Adrenal gland (tissue), 12 donors: ENCODE data around the gene AR. TPM values are rescaled to one million over a fixed set of nuclear protein-coding genes. Genes with fewer than 3 reads are reported as not detected.

Experiments used
- DNase-seq, 7 donors: peaks; one replicate each; pipeline ENCODE4 v3.0.0-alpha.2; 2019 to 2020
- H3K27ac ChIP-seq, 5 donors: fragments of 200-600 bp; sonication (generic) in 4 of 5; 1 replicate in 3 of 5; 2 replicates in 2 of 5; pipeline versions ENCODE4 v1.5.1 to v1.8.0; 2016 to 2020; ENCODE audit warnings: mild to moderate bottlenecking in 1 of 5
- H3K27me3 ChIP-seq: fragments of 200-600 bp; 2 replicates; pipeline ENCODE4 v1.8.0; 2021
- H3K36me3 ChIP-seq, 2 donors: fragments of 200-600 bp; replicated peaks in 1 of 2; 1 replicate in 1 of 2; 2 replicates in 1 of 2; pipeline versions ENCODE4 v1.5.1 to v1.8.0; 2018 to 2022
- H3K4me1 ChIP-seq, 2 donors: fragments of 200-600 bp; replicated peaks in 1 of 2; 1 replicate in 1 of 2; 2 replicates in 1 of 2; pipeline versions ENCODE4 v1.5.1 to v1.8.0; 2018 to 2021
- H3K4me3 ChIP-seq, 4 donors: fragments of 200-600 bp; sonication (generic) in 3 of 4; one replicate each; pipeline ENCODE4 v1.5.1; 2016 to 2018
- H3K9me3 ChIP-seq, 3 donors: fragments of 200-600 bp; sonication (generic) in 1 of 3; replicated peaks in 1 of 3; 1 replicate in 2 of 3; 2 replicates in 1 of 3; pipeline versions ENCODE4 v1.5.1 to v1.8.0; 2016 to 2021
- POLR2A ChIP-seq, 2 donors: fragments of 450-650 bp; IDR thresholded peaks; one replicate each; pipeline ENCODE4 v1.6.1; 2017; ENCODE audit warnings: antibody characterized with exemption in 2 of 2, mild to moderate bottlenecking in 2 of 2, moderate library complexity in 1 of 2
- WGBS, 4 donors: extraction: QIAGEN DNeasy Blood & Tissue Kit in 2 of 4; methylation state at CpG; one replicate each; pipeline versions ENCODE4 v1.1.5 to v1.1.7; 2013 to 2017; 5-methylcytosine and 5-hydroxymethylcytosine counted together
- intact Hi-C, 2 donors: fragments of 100-400 bp; cut with DNase I; formaldehyde crosslinking; loops; one replicate each; pipeline versions ENCODE4 v1.14.1 to v1.15.0; 2022 to 2023
- polyA plus RNA-seq, 3 donors: library from polyadenylated mRNA; stranded (reverse); fragments of 200-250 nt in 2 of 3; fragments of 350-450 nt in 1 of 3; fragmentation: Illumina TruSeq in 1 of 3; extraction: RNeasy Lipid Tissue Mini Kit (QIAGEN cat#74804) in 1 of 3; gene quantifications; one replicate each; pipeline ENCODE4 v1.2.3, GENCODE V29; 2013 to 2014
- total RNA-seq, 9 donors: library from RNA; depleted of rRNA in 4 of 9; stranded (reverse); fragments of >200 nt in 4 of 9; fragments of 120-200 nt in 1 of 9; fragmentation: NEBNext Ultra II Directional in 1 of 9; extraction: Animal tissue kit (Norgen Biotek cat#: 25700) in 1 of 9; gene quantifications; one replicate each; pipeline versions ENCODE4 v1.1.0 to v1.2.4, GENCODE V29; 2013 to 2023
- TF ChIP-seq, protein P1 (sequence below), 6 experiments: fragments of 450-650 bp in 4 of 6; fragments of 200-600 bp in 2 of 6; sonication (generic) in 1 of 6; IDR thresholded peaks; 1 replicate in 5 of 6; 2 replicates in 1 of 6; pipeline versions ENCODE4 v1.5.1 to v1.8.0; 2016 to 2021; ENCODE audit warnings: antibody characterized with exemption in 6 of 6, mild to moderate bottlenecking in 2 of 6, moderate library complexity in 1 of 6
- donor health status: healthy with polysubstance abuse.
- donor health status: Bipolar disorder and iron deficiency.
- donor health status: DM: yes; HTN: yes; CAD: no.
- donor health status: DM: no; HTN: no; CAD: no.
- donor health status: DM: no; HTN: no; CAD: no.
- donor health status: DM: yes; HTN: yes; CAD: no.

AR gene
- total and polyA plus RNA-seq, 12 donors: 0.64 to 7.5 (median 2.9) TPM

DNA sequence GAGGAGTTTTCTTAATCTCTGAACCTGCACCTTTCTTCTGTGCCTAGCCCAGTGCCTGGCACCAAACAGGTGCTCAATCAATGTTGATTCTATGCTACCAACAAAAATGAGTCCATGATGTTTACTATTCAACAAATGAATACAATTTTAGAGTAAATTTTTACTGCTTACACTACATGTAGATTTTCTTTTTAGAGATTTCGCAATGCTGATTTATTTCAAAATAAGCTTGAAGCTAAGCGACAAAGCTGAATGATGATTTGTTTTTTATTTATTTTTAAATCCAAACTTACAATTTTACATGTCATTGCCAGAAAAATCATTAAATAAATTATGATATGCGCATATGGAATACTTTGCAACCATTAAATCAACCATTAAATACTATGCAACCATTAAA, 55.7 kb downstream of the AR start:
- no peak for DNase-seq
- H3K4me3 ChIP-seq: no peak overlapping the region
- H3K27ac ChIP-seq: no peak overlapping the region
- H3K27me3 ChIP-seq: no peaks in the 10 kb centered on the region
- H3K36me3 ChIP-seq: no peaks in the 10 kb centered on the region
- intact Hi-C loops: no loop called here
- H3K9me3 ChIP-seq: no peaks in the 10 kb centered on the region
- TF ChIP-seq, protein P1, sequence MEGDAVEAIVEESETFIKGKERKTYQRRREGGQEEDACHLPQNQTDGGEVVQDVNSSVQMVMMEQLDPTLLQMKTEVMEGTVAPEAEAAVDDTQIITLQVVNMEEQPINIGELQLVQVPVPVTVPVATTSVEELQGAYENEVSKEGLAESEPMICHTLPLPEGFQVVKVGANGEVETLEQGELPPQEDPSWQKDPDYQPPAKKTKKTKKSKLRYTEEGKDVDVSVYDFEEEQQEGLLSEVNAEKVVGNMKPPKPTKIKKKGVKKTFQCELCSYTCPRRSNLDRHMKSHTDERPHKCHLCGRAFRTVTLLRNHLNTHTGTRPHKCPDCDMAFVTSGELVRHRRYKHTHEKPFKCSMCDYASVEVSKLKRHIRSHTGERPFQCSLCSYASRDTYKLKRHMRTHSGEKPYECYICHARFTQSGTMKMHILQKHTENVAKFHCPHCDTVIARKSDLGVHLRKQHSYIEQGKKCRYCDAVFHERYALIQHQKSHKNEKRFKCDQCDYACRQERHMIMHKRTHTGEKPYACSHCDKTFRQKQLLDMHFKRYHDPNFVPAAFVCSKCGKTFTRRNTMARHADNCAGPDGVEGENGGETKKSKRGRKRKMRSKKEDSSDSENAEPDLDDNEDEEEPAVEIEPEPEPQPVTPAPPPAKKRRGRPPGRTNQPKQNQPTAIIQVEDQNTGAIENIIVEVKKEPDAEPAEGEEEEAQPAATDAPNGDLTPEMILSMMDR (IDR thresholded peaks at IDR 0.05): no peak
- TF ChIP-seq POLR2A (IDR thresholded peaks at IDR 0.05): no peak
- 75 to 92% (median 83%) methylated on average over 3 of the region's 3 CpGs for WGBS, 4 donors
- H3K4me1 ChIP-seq: no peaks in the 10 kb centered on the region

DNA sequence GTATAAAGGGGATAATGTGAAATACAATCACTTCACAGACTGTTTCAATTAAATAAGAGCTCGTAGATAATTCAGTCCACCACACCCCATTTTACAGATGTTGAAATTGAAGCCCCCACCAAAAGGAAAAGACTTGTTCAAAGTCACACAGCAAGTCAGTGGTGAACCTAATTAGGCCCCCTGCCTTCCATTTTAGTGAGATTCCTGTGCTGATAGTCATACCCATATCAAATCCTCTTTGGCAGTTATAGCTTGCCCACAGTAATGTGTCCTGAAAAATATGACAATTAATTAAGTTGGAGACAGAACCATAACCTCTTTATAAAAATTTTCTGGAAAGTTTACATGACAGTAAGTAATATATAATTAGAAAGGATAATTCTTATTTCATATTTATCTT, 58.0 kb downstream of the AR start:
- TF ChIP-seq POLR2A (IDR thresholded peaks at IDR 0.05): no peak
- TF ChIP-seq, protein P1 (IDR thresholded peaks at IDR 0.05): no peak
- H3K4me3 ChIP-seq: no peak overlapping the region
- H3K27ac ChIP-seq: no peak overlapping the region
- WGBS, 4 donors: 69 to 94% (median 85%) methylated on average over 1 of the region's 1 CpG
- no peak for DNase-seq
- no peaks in the 10 kb centered on the region for H3K9me3 ChIP-seq
- intact Hi-C loops: no loop called here
- H3K36me3 ChIP-seq: no peaks in the 10 kb centered on the region
- no peaks in the 10 kb centered on the region for H3K27me3 ChIP-seq
- no peaks in the 10 kb centered on the region for H3K4me1 ChIP-seq

DNA sequence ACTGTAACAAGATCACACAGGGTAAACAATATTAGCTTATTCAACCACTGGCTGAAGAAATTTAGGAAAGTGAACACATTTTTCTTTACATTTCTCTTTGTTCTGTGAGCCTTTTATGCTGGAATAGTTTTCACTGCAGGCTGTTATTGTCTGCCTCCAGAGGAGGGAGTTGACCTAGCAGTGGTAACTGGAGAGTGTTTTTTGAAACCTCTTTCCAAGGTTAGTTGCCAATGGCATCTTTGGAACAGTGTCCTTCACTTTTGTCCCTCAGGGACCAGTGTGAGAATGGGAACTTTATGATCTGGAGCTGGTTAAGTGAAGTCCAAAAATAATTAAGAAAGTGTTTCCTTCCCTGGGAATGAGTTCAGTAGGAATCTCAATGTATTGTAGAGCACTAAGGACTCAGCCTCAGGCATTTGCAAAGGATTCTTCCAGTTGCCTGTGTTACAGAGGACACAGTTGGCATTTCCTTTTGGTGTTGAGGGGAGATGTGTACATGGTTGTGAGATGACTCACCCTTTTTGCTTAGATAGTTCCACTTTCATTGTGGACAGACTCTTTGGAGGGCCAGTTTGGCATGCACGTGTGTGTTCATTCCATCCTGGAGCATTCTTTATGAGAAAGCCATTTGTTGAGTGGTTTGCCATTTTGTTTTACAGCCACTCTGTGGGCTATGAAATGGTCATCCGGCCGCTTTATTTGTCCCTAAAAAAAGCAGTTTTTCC, 61.3 kb downstream of the AR start:
- H3K36me3 ChIP-seq: no peaks in the 10 kb centered on the region
- H3K27me3 ChIP-seq: no peaks in the 10 kb centered on the region
- no peak for DNase-seq
- no peak overlapping the region for H3K4me3 ChIP-seq
- no peaks in the 10 kb centered on the region for H3K9me3 ChIP-seq
- WGBS, 4 donors: 69 to 81% (median 78%) methylated on average over 3 of the region's 3 CpGs
- TF ChIP-seq, protein P1 (IDR thresholded peaks at IDR 0.05): no peak
- no peak for TF ChIP-seq POLR2A (IDR thresholded peaks at IDR 0.05)
- H3K27ac ChIP-seq: no peak overlapping the region
- no peaks in the 10 kb centered on the region for H3K4me1 ChIP-seq
- intact Hi-C loops: no loop called here

DNA sequence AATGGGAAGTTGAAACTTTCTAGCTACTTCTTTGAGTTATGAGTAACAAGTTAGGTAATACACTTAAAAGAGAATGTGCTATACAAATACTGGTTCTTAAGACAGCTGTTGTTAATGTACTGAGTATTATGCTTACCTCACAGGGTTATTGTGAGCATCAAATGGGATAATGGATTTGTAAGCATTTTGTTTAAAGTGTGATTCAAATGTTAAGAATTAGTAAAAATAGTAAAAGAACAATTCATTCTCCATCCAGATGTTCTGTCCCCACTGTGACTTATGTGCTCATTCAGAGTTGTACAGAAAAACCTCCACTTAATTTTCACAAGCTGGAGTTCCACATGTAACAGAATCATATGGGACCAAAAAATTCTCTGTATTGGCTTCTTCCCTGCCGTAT, 63.6 kb downstream of the AR start:
- 79 to 100% (median 90%) methylated on average over 1 of the region's 1 CpG for WGBS, 4 donors
- H3K4me1 ChIP-seq: no peaks in the 10 kb centered on the region
- H3K27me3 ChIP-seq: no peaks in the 10 kb centered on the region
- no peak for TF ChIP-seq POLR2A (IDR thresholded peaks at IDR 0.05)
- TF ChIP-seq, protein P1 (IDR thresholded peaks at IDR 0.05): no peak
- H3K4me3 ChIP-seq: no peak overlapping the region
- no peak for DNase-seq
- H3K36me3 ChIP-seq: no peaks in the 10 kb centered on the region
- intact Hi-C loops: no loop called here
- H3K27ac ChIP-seq: no peak overlapping the region
- H3K9me3 ChIP-seq: no peaks in the 10 kb centered on the region
